ENCODE data around the gene KRT76. TPM values are rescaled to one million over a fixed set of nuclear protein-coding genes. Genes with fewer than 3 reads are reported as not detected.

The KRT76 gene
- not detected in 2 replicates for total RNA-seq

DNA sequence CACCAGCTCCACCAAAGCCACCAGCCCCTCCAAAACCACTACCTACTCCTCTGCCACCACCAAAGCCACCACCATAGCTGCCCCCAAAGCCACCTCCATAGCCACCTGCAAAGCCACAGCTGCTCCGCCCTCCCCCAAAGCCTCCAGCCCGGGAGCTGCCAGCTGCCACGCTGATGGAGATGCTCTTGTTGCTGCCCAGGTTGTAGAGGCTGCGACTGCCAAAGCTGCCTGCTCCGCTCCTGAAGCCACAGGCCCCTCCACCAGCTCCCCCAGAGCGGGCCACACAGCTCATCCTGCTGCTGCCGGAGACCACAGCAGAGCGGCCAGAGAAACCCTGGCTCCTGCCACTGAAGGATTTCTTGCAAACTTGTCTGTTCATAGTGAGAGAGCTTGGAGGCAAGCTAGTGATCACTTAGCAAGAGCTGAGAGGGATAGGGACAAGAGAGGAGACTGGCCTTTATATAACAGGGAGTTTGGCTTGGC lies at the start of gene KRT76:
KRT76 (minus strand) TSS at position 433 of the 483 bp plus-strand sequence; CDS start at position 379, 54 bp downstream.
- Mint-ChIP-seq H3K4me3 (no peak within 1 kb of the TSS), H3K27me3 (peaks cover 9% of the 10 kb centered on the region), H3K4me1 (no peaks in the 10 kb centered on the region), H3K36me3 (ENCODE audit: low read depth) (no peaks in the 10 kb centered on the region), H3K9me3 (no peaks in the 10 kb centered on the region), H3K27ac (no peak within 1 kb of the TSS)
- intact Hi-C loops (cut with micrococcal nuclease) = no loop called here
- no peak for DNase-seq

DNA sequence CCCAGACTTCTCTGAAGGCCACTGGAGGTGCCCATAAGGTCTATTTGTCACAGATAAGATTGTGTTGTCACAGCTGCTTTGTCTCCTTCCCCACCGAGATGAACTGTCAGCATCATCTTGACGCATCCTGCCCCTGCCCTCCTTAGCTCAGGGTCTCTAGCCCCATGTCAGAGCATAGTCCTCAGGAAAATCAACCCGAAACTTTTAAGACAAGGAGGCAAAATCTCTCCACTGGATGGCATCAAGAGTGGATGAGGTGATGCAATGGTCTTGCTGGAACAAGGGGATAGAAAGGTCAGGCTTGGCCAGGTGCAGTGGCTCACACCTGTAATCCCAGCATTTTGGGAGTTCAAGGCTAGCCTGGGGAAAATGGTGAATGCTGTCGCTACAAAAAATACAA lies 48.8 kb upstream of the KRT76 start:
- Mint-ChIP-seq H3K4me1 (peaks cover 10% of the 10 kb centered on the region), H3K36me3 (ENCODE audit: low read depth) (no peaks in the 10 kb centered on the region), H3K4me3 (no peak overlapping the region), H3K27me3 (peaks cover 4% of the 10 kb centered on the region), H3K27ac (no peak overlapping the region), H3K9me3 (no peaks in the 10 kb centered on the region)
- DNase-seq = no peak
- intact Hi-C loops (cut with micrococcal nuclease) = no loop called here

DNA sequence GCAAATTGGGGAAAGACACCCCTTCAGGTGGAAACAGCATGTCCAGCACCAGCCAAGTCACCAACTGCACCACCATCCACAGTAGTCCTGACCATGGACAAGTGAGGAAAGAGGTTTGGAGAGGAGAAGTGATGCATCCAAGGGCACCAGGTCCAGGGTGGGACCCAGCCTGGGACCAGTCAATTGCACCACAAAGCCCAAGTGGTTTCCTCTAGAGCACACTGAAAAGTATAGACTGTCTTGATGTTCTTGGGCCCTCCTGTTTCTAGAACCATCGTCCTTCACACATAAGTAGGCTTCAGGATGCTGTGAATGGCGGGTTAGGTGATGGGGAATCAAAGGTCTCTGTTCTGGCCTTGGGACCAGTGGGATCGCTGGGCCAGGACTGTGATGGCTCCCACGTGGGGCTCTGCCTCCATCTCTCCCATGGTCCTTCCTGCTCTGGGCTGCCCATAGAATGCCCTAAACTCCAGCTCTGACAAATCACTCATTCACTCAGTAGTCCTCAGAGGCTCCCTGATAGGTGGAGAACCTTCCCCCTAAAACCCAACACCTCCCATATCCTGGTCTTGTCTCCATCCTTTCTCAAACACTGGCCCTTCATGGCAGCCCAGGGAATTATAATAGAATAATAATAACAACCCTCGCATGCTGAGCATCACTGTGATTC lies 47.7 kb upstream of the KRT76 start:
- H3K27me3 Mint-ChIP-seq = peaks cover 3% of the 10 kb centered on the region
- peaks cover 10% of the 10 kb centered on the region for H3K4me1 Mint-ChIP-seq
- H3K9me3 Mint-ChIP-seq = no peaks in the 10 kb centered on the region
- DNase-seq = no peak
- no peaks in the 10 kb centered on the region for H3K36me3 Mint-ChIP-seq (ENCODE audit: low read depth)
- H3K4me3 Mint-ChIP-seq = no peak overlapping the region
- H3K27ac Mint-ChIP-seq = no peak overlapping the region
- intact Hi-C loops (cut with micrococcal nuclease) = no loop called here

DNA sequence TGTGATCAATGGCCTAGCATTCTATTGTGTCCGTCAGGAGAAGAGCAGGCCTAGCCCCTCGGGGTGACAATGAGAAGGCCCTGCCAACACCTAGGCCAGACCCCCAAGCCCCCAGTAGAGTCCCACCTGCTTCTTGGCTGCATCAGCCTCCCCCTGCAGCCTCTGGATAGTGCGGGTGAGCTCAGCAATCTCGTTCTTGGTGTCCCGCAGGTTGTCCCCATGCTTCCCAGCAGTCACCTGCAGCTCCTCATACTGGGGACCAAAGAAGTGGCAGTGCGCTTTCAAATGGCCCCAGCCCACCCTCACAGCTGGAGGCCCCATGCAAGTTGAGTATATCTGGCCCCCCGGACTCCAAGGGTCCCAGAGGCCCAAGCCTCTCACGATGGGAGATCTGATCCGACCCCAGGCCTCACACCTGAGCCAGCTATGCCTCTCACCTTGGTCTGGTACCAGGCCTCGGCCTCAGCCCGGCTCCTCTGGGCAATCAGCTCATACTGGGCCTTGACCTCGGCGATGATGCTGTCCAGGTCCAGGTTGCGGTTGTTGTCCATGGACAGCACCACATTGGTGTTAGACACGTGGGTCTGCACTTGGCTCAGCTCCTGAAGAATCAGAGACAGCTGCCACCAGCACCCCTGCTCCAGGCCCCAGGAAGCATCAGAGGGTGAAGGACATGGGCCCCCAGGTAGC lies 46.8 kb upstream of the KRT76 start:
- Mint-ChIP-seq H3K4me3 (no peak overlapping the region), H3K9me3 (no peaks in the 10 kb centered on the region), H3K27me3 (peaks cover 3% of the 10 kb centered on the region), H3K4me1 (peaks cover 7% of the 10 kb centered on the region), H3K36me3 (ENCODE audit: low read depth) (no peaks in the 10 kb centered on the region), H3K27ac (no peak overlapping the region)
- intact Hi-C loops (cut with micrococcal nuclease) = no loop called here
- no peak for DNase-seq

DNA sequence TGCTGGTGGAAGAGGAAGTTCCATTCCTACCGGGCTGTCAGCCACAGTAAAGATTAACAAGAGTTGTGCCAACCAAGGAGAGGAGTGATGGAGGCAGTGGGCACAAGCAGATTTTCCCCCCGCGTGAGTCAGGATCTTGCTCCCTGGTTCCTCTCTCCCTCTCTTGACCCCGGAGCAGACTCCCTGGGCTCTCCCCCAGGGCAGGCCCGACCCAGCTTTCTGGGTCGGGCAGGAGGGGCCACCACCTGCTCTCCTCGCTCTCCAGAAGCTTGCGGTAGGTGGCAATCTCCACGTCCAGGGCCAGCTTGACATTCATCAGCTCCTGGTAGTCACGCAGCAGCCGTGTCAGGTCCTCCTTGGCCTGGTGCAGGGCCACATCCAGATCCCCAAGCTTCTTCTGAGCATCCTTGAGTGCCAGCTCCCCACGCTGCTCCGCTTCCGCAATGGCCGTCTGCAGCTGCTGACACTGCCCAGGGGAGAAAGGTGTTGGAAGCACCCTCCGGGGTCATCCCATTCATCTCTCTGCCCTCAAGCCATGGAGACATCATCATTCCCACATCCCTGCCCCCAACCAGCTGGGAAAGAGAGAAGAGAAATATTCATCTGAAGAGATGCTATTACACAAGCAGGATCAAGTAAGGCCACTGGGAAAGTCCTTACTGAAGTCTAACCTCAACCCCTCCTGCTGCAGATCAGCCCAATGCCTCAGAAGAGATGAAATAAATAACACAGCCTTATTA lies 45.8 kb upstream of the KRT76 start:
- Mint-ChIP-seq H3K36me3 (ENCODE audit: low read depth) (no peaks in the 10 kb centered on the region), H3K9me3 (no peaks in the 10 kb centered on the region)

DNA sequence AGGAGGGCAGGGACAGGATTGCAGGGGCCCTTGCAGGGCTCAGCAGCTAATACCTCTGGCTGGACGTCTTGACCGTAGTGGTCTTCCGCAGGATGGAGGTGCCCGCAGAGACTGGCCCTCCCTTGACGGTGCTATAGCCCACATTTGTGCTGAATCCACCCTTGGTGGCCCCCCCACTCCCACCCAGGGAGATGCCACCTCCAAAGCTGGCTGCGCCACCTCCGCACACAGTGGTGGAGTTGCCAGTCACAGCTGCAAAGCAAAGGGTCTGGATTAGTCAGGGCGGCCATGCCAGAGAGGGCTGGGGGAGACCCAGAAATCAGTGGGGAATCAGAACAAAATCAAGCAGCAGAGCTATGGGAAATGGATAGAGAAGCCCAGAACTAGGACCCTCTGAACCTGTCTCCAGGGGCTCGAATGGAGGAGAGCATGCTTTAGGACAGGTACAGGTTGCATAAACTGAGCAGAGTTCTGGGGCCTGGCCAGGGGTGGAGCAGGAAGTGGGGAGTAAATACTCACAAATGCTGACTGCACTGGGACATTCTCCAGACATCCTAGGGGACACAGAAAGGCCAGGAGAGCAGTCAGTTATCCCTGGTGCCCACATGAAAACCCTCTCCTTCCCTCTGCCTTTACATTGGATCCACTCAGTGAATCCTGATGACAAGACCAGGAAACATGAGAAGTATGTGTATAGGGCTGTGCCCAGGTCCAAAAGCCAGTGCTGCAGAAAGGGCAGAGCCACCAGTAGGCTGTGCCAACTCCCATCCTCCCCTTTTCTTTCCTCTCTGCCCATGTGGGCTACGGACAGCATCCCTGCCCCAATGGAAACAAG lies 44.9 kb upstream of the KRT76 start:
- H3K27ac Mint-ChIP-seq = no peak overlapping the region
- intact Hi-C loops (cut with micrococcal nuclease) = no loop called here
- H3K27me3 Mint-ChIP-seq = peaks cover 3% of the 10 kb centered on the region
- no peak for DNase-seq
- no peak overlapping the region for H3K4me3 Mint-ChIP-seq
- H3K36me3 Mint-ChIP-seq (ENCODE audit: low read depth) = no peaks in the 10 kb centered on the region
- H3K4me1 Mint-ChIP-seq = no peaks in the 10 kb centered on the region
- no peaks in the 10 kb centered on the region for H3K9me3 Mint-ChIP-seq

More for the DNA sequence above, 45.8 kb upstream of the KRT76 start:
- Mint-ChIP-seq H3K4me1 (no peaks in the 10 kb centered on the region), H3K27ac (no peak overlapping the region), H3K4me3 (no peak overlapping the region), H3K27me3 (peaks cover 3% of the 10 kb centered on the region)
- intact Hi-C loops (cut with micrococcal nuclease) = no loop called here
- DNase-seq = no peak

DNA sequence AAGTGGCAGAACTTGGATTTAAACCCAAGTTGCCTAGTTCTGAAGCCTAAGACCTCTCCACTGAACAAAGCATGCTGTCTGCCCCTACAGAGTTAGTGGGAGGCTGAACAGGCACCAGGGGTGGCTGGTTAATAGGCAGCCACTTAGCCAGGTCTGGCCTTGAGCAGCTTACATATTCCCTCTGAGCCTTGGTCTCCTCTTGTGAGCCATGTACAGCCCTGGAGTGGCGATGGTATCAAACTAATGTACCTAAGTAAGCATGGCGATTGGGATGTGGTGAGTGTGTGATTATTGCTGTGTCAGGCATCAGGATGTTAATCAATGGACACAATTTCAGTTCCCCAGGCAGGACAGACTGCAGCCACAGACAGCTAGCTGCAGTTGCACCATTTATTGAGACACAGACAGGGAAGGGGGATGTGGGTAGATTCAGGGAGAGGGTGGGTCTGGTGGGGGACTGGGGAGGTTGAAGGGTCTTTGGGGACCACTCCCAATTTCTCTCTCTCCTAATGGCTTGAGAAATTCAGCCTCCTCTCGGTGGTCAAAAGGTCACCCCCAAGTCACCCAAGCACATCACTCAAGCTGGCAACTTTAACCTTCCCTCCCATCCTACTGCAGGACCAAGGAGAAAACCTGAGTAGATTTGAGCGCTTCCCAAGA lies 44.1 kb upstream of the KRT76 start:
- Mint-ChIP-seq H3K9me3 (no peaks in the 10 kb centered on the region), H3K36me3 (ENCODE audit: low read depth) (no peaks in the 10 kb centered on the region), H3K4me1 (no peaks in the 10 kb centered on the region), H3K27me3 (peaks cover 3% of the 10 kb centered on the region), H3K4me3 (no peak overlapping the region), H3K27ac (no peak overlapping the region)
- intact Hi-C loops (cut with micrococcal nuclease) = no loop called here
- DNase-seq = no peak

DNA sequence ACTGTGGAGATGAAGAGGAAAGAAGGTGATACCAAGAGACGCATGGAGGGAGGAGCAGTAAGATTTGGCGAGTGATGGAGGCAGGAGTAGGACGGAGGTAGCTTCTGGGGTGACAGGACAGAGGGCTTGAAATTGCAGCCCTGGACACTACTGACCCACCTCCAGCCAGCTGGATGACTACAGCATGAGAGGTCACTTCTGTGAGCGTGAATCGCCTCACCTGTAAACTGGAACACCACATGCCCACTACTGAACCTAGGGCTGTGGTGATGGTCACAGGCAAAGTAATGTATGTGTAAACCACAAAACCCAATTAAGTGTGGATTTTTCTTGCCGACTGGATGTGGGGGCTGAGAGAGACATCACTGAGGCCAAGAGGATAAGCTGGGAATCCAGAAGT lies 43.4 kb upstream of the KRT76 start:
- no peak for DNase-seq
- no peak overlapping the region for H3K27ac Mint-ChIP-seq
- no peak overlapping the region for H3K4me3 Mint-ChIP-seq
- peaks cover 3% of the 10 kb centered on the region for H3K27me3 Mint-ChIP-seq
- no peaks in the 10 kb centered on the region for H3K4me1 Mint-ChIP-seq
- H3K36me3 Mint-ChIP-seq (ENCODE audit: low read depth) = no peaks in the 10 kb centered on the region
- intact Hi-C loops (cut with micrococcal nuclease) = no loop called here
- no peaks in the 10 kb centered on the region for H3K9me3 Mint-ChIP-seq

DNA sequence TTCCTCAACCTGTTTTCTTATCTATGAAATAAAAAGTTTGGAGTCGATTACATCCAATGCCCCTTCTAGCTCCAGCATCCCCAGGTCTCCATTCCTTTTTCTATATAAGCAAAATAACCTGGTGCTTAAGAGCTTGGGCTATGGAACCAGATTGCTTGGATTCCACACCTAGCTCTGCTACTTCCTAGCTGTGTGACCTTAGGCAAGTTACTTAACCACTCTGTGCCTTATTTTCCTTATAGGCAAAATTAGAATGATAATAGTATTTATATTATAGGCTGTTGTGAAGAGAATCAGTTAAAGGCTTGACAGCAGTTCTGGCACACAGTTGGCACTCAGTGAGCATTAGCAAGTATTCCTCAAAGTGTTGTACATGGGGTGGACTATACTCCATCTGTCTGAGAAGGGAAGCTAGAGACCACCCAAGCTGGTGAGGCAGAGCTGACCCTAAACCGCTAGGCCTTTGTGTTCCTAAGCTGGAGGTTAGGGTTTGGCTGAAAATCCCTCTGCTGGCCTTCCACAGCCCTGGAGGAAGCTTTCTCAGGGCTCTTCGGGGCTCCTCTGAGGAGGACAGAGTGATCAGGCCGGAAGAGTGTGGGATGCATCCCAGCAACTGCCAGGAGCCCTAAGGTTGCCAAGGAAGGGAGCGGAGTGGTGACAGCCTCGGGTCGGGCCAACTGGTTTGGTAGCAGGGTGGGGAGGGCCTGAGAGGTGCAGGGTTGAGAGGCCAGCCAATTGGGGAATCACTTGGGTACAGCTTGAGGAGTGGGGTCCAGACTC lies 42.8 kb upstream of the KRT76 start:
- intact Hi-C loops (cut with micrococcal nuclease) = no loop called here
- Mint-ChIP-seq H3K4me1 (no peaks in the 10 kb centered on the region), H3K27ac (no peak overlapping the region)

DNA sequence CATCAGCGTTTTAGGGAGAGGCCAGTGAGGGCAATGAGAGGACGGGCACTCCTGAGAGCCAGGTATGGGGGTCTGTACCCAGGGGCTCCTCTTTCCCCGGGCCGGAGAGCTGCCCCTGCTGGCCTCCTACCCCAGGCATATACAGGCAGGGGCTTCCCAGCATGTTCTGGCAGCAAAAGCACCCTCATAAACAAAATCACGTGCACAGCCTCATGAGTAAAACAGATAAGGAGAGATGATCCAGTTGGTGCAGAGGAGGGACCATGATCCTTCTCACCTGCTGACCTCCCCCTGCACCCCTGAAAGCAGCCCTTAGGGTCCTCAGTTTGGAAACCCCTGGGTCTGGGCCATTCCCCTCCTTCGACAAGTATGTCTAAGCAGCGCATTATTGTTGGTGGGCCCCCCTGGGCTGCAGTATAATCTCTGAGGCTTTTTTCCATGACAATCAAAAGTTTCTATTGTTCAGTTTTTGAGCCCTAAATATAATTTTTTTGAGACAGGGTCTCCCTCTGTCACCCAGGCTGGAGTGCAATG lies 41.8 kb upstream of the KRT76 start:
- no peak overlapping the region for H3K27ac Mint-ChIP-seq
- no peaks in the 10 kb centered on the region for H3K9me3 Mint-ChIP-seq
- DNase-seq = no peak

More for the DNA sequence above, 42.8 kb upstream of the KRT76 start:
- H3K9me3 Mint-ChIP-seq = no peaks in the 10 kb centered on the region
- no peaks in the 10 kb centered on the region for H3K36me3 Mint-ChIP-seq (ENCODE audit: low read depth)
- peaks cover 3% of the 10 kb centered on the region for H3K27me3 Mint-ChIP-seq
- no peak overlapping the region for H3K4me3 Mint-ChIP-seq
- DNase-seq = no peak

DNA sequence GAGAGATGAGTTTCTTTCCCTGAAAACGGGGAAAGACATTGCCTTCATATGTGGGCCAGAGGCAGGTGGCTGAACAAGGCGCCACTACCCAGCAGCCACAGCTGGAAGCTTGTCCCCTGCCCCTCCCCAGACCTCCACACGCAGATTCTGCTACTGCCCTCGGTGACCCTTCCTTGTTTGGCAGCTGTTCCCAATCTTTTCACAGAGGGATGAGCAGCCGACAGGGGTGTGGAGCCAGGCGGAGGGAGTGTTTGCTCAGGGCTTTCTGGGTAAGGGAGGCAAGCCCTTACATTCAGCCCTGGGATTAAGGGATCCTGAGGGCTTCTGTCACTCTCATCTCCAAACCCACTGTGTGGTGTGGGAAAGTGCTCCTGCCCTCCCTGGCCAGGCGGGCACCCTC lies 41.2 kb upstream of the KRT76 start:
- no peaks in the 10 kb centered on the region for H3K9me3 Mint-ChIP-seq
- H3K4me3 Mint-ChIP-seq = no peak overlapping the region
- H3K27ac Mint-ChIP-seq = no peak overlapping the region
- no peak for DNase-seq
- intact Hi-C loops (cut with micrococcal nuclease) = no loop called here
- no peaks in the 10 kb centered on the region for H3K4me1 Mint-ChIP-seq
- peaks cover 5% of the 10 kb centered on the region for H3K27me3 Mint-ChIP-seq
- no peaks in the 10 kb centered on the region for H3K36me3 Mint-ChIP-seq (ENCODE audit: low read depth)

More for the DNA sequence above, 41.8 kb upstream of the KRT76 start:
- Mint-ChIP-seq H3K27me3 (peaks cover 5% of the 10 kb centered on the region), H3K4me3 (no peak overlapping the region), H3K36me3 (ENCODE audit: low read depth) (no peaks in the 10 kb centered on the region), H3K4me1 (no peaks in the 10 kb centered on the region)
- intact Hi-C loops (cut with micrococcal nuclease) = no loop called here

DNA sequence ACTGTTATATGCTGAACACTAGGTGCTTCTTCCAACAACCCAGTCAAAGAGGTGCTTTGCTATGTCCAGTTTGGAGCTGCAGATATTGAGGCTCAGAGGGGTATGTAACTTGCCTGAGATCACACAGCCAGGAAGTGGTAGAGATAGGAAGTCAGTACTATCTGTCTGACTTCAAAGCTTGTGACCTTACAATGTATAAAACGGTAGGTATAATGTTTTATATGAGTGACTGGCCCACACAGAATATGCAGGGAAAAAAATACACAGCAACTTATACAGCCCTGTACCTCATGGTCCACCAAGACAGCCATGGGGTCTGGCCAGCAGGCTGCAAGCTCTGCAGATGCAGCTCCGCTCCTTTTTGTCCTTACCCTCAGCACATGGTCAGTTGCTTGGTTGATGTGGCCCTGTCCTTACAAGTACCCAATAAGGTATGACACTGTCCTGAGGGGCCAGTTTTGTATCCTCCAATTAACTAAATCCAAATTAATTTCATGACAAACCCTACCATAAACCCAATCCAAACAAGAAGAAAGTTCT lies 40.6 kb upstream of the KRT76 start:
- Mint-ChIP-seq H3K9me3 (no peaks in the 10 kb centered on the region), H3K4me1 (no peaks in the 10 kb centered on the region), H3K27me3 (peaks cover 2% of the 10 kb centered on the region), H3K36me3 (ENCODE audit: low read depth) (no peaks in the 10 kb centered on the region), H3K27ac (no peak overlapping the region), H3K4me3 (no peak overlapping the region)
- intact Hi-C loops (cut with micrococcal nuclease) = no loop called here
- no peak for DNase-seq
